ENCODE results near the gene C10orf95.
"Not testable (repeated sequence)": the region's sequence is repeated elsewhere in the genome, so short reads cannot be mapped to it uniquely, and the experiment has no call there.

Gene C10orf95

GRCh38 chr10:102451105-102451969, at the start of gene C10orf95:
C10orf95 (minus strand) TSS chr10:102451543; CDS start chr10:102451093, 450 bp downstream.
- TF ChIP-seq CTCF (conservative IDR thresholded peaks at IDR 0.05; ENCODE audit: low read depth, low read length): no peak
- DNase-seq (ENCODE audit: low read depth): no peak
- peak within 1 kb of the TSS; percentile 49 for H3K4me3 ChIP-seq (ENCODE audit: low read length)

- not testable (repeated sequence) for DNase-seq (ENCODE audit: low read depth); H3K4me3 ChIP-seq (ENCODE audit: low read length)
Observed at GRCh38 chr10:102500686-102501085, 49.3 kb upstream of the C10orf95 start.

- no peak for DNase-seq (ENCODE audit: low read depth)
- no peak for TF ChIP-seq CTCF (conservative IDR thresholded peaks at IDR 0.05; ENCODE audit: low read depth, low read length)
Observed at GRCh38 chr10:102499356-102499755, 48.0 kb upstream of the C10orf95 start.

GRCh38 chr10:102497545-102497944, 46.2 kb upstream of the C10orf95 start:
- TF ChIP-seq CTCF (conservative IDR thresholded peaks at IDR 0.05; ENCODE audit: low read depth, low read length): no peak
- DNase-seq (ENCODE audit: low read depth): no peak
- H3K4me3 ChIP-seq (ENCODE audit: low read length): no peak overlapping the region

More at GRCh38 chr10:102499356-102499755, 48.0 kb upstream of the C10orf95 start:
- no peak overlapping the region for H3K4me3 ChIP-seq (ENCODE audit: low read length)

- DNase-seq (ENCODE audit: low read depth): no peak
- TF ChIP-seq CTCF (conservative IDR thresholded peaks at IDR 0.05; ENCODE audit: low read depth, low read length): no peak
- no peak overlapping the region for H3K4me3 ChIP-seq (ENCODE audit: low read length)
Observed at GRCh38 chr10:102493771-102494170, 42.4 kb upstream of the C10orf95 start.

- H3K4me3 ChIP-seq (ENCODE audit: low read length): no peak overlapping the region
- DNase-seq (ENCODE audit: low read depth): no peak
- TF ChIP-seq CTCF (conservative IDR thresholded peaks at IDR 0.05; ENCODE audit: low read depth, low read length): no peak
Observed at GRCh38 chr10:102492983-102493382, 41.6 kb upstream of the C10orf95 start.

GRCh38 chr10:102492344-102492939, 41.1 kb upstream of the C10orf95 start:
- DNase-seq (ENCODE audit: low read depth): no peak
- TF ChIP-seq CTCF (conservative IDR thresholded peaks at IDR 0.05; ENCODE audit: low read depth, low read length): no peak
- no peak overlapping the region for H3K4me3 ChIP-seq (ENCODE audit: low read length)
